ENCODE measurements around the gene CHIA.

DNA sequence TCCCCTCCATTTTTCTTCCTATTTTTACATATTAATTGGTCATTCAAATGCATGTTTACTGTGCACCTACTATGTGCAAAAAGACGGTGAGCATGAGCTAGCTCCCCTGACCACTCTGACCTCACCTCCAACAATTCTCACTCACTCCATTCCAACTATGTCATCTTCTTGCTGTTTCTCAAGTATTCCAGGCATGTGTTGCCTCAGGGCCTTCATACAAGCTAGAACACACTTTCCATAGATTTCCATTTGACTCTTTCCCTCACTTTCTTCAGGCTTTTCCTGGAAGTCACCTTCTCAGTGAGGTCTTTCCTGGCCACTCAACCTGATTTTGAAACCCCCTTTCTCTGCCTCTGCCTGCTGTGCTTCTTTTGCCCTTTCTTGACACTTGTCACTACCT, 32.6 kb downstream of the CHIA start:
- TF ChIP-seq, protein P1, sequence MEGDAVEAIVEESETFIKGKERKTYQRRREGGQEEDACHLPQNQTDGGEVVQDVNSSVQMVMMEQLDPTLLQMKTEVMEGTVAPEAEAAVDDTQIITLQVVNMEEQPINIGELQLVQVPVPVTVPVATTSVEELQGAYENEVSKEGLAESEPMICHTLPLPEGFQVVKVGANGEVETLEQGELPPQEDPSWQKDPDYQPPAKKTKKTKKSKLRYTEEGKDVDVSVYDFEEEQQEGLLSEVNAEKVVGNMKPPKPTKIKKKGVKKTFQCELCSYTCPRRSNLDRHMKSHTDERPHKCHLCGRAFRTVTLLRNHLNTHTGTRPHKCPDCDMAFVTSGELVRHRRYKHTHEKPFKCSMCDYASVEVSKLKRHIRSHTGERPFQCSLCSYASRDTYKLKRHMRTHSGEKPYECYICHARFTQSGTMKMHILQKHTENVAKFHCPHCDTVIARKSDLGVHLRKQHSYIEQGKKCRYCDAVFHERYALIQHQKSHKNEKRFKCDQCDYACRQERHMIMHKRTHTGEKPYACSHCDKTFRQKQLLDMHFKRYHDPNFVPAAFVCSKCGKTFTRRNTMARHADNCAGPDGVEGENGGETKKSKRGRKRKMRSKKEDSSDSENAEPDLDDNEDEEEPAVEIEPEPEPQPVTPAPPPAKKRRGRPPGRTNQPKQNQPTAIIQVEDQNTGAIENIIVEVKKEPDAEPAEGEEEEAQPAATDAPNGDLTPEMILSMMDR (IDR thresholded peaks at IDR 0.05; ENCODE audit: borderline replicate concordance, extremely low read depth, low read length, poor library complexity, severe bottlenecking), result no peak
- no peak for TF ChIP-seq EZH2 (IDR thresholded peaks at IDR 0.05; ENCODE audit: borderline replicate concordance, low read depth, low read length, severe bottlenecking)
